Sigmoid colon (tissue), 7 donors: Measurements from ENCODE around the gene ZDHHC16. TPM values are rescaled to one million over a fixed set of nuclear protein-coding genes. Genes with fewer than 3 reads are reported as not detected.
"Not testable (repeated sequence)": the region's sequence is repeated elsewhere in the genome, so short reads cannot be mapped to it uniquely, and the experiment has no call there.

ENCODE experiments used
- DNase-seq: peaks from one replicate; pipeline ENCODE4 v3.0.0-alpha.2; 2019
- H3K27ac ChIP-seq, 4 donors: fragments of 200-600 bp; sonication (generic); one replicate each; pipeline ENCODE4 v1.5.1; 2016 to 2019; ENCODE audit warnings: mild to moderate bottlenecking in 1 of 4
- H3K27me3 ChIP-seq, 3 donors: fragments of 200-600 bp; sonication (generic); one replicate each; pipeline ENCODE4 v1.5.1; 2019; ENCODE audit warnings: mild to moderate bottlenecking in 1 of 3
- H3K36me3 ChIP-seq, 4 donors: fragments of 200-600 bp; sonication (generic); one replicate each; pipeline ENCODE4 v1.5.1; 2016 to 2019
- H3K4me1 ChIP-seq, 4 donors: fragments of 200-600 bp; sonication (generic); one replicate each; pipeline ENCODE4 v1.5.1; 2017 to 2019
- H3K4me3 ChIP-seq, 4 donors: fragments of 200-600 bp; sonication (generic); one replicate each; pipeline ENCODE4 v1.5.1; 2017 to 2019; ENCODE audit warnings: mild to moderate bottlenecking in 2 of 4, moderate library complexity in 1 of 4
- H3K9me3 ChIP-seq, 4 donors: fragments of 200-600 bp in 3 of 4; sonication (generic) in 3 of 4; one replicate each; pipeline versions ENCODE4 v1.5.1 to v1.6.1; 2013 to 2019
- EP300 ChIP-seq, 4 donors: sonication (generic); formaldehyde crosslinking; IDR thresholded peaks; one replicate each; pipeline ENCODE4 v1.6.1; 2017; ENCODE audit warnings: antibody characterized with exemption in 4 of 4
- POLR2A ChIP-seq, 2 donors: fragments of 450-650 bp; IDR thresholded peaks; one replicate each; pipeline ENCODE4 v1.6.1; 2016; ENCODE audit warnings: antibody characterized with exemption in 2 of 2, mild to moderate bottlenecking in 2 of 2, moderate library complexity in 2 of 2
- POLR2AphosphoS5 ChIP-seq, 4 donors: sonication (generic); formaldehyde crosslinking; IDR thresholded peaks; one replicate each; pipeline ENCODE4 v1.6.1; 2017; ENCODE audit warnings: antibody characterized with exemption in 4 of 4
- WGBS, 2 donors: extraction: QIAGEN DNeasy Blood & Tissue Kit; methylation state at CpG; one replicate each; pipeline ENCODE4 v1.1.7; 2013; 5-methylcytosine and 5-hydroxymethylcytosine counted together
- intact Hi-C: fragments of 100-400 bp; cut with DNase I; formaldehyde crosslinking; loops from one replicate; pipeline ENCODE4 v1.15.1; 2023
- polyA plus RNA-seq, 3 donors: library from polyadenylated mRNA; stranded (reverse); fragments of 200-250 nt; gene quantifications; one replicate each; pipeline ENCODE4 v1.2.3, GENCODE V29; 2013
- total RNA-seq, 4 donors: library from RNA; depleted of rRNA; stranded (reverse); fragments of >200 nt; gene quantifications; one replicate each; pipeline ENCODE4 v1.1.0, GENCODE V29; 2016
- TF ChIP-seq, protein P1 (sequence below), 4 experiments: fragments of 450-650 bp in 3 of 4; fragments of 200-600 bp in 1 of 4; IDR thresholded peaks; one replicate each; pipeline ENCODE4 v1.5.1; 2016 to 2019; ENCODE audit warnings: antibody characterized with exemption in 4 of 4, mild to moderate bottlenecking in 3 of 4, moderate library complexity in 2 of 4
- donor health status: healthy with polysubstance abuse.
- donor health status: Bipolar disorder and iron deficiency.
- donor health status: healthy.

Gene ZDHHC16
- total and polyA plus RNA-seq, 7 donors, result 15.7 to 36.3 (median 22.9) TPM

GRCh38 chr10:97407952-97408248 is 38.1 kb upstream of the ZDHHC16 start:
- H3K4me1 ChIP-seq, result peaks cover 0 to 9% (median 9%) of the 10 kb centered on the region in 4 donors
- TF ChIP-seq, protein P1, sequence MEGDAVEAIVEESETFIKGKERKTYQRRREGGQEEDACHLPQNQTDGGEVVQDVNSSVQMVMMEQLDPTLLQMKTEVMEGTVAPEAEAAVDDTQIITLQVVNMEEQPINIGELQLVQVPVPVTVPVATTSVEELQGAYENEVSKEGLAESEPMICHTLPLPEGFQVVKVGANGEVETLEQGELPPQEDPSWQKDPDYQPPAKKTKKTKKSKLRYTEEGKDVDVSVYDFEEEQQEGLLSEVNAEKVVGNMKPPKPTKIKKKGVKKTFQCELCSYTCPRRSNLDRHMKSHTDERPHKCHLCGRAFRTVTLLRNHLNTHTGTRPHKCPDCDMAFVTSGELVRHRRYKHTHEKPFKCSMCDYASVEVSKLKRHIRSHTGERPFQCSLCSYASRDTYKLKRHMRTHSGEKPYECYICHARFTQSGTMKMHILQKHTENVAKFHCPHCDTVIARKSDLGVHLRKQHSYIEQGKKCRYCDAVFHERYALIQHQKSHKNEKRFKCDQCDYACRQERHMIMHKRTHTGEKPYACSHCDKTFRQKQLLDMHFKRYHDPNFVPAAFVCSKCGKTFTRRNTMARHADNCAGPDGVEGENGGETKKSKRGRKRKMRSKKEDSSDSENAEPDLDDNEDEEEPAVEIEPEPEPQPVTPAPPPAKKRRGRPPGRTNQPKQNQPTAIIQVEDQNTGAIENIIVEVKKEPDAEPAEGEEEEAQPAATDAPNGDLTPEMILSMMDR (IDR thresholded peaks at IDR 0.05), result no peak
- no peak for TF ChIP-seq POLR2AphosphoS5 (IDR thresholded peaks at IDR 0.05)
- TF ChIP-seq EP300 (IDR thresholded peaks at IDR 0.05), result no peak
- TF ChIP-seq POLR2A (IDR thresholded peaks at IDR 0.05), result no peak
- no peak for DNase-seq
- H3K4me3 ChIP-seq, result no peak overlapping the region
- WGBS, 2 donors, result 87 to 91% methylated on average over 2 of the region's 2 CpGs
- intact Hi-C loops, result no loop called here
- H3K9me3 ChIP-seq, result no peaks in the 10 kb centered on the region
- H3K36me3 ChIP-seq, result no peaks in the 10 kb centered on the region
- no peak overlapping the region for H3K27ac ChIP-seq
- no peaks in the 10 kb centered on the region for H3K27me3 ChIP-seq

GRCh38 chr10:97408496-97408992 is 37.4 kb upstream of the ZDHHC16 start:
- H3K27me3 ChIP-seq, result no peaks in the 10 kb centered on the region
- H3K4me3 ChIP-seq, result no peak overlapping the region
- DNase-seq, result no peak
- H3K4me1 ChIP-seq, result peaks cover 0 to 9% (median 9%) of the 10 kb centered on the region in 4 donors
- no peaks in the 10 kb centered on the region for H3K9me3 ChIP-seq
- WGBS, 2 donors, result 23 to 71% methylated on average over 10 of the region's 10 CpGs
- intact Hi-C loops, result no loop called here
- TF ChIP-seq POLR2AphosphoS5 (IDR thresholded peaks at IDR 0.05) (no peak), POLR2A (IDR thresholded peaks at IDR 0.05) (no peak), EP300 (IDR thresholded peaks at IDR 0.05) (no peak)
- TF ChIP-seq, protein P1 (IDR thresholded peaks at IDR 0.05), result no peak
- no peak overlapping the region for H3K27ac ChIP-seq
- H3K36me3 ChIP-seq, result no peaks in the 10 kb centered on the region

- DNase-seq, result no peak
- TF ChIP-seq, protein P1 (IDR thresholded peaks at IDR 0.05), result no peak
- TF ChIP-seq POLR2A (IDR thresholded peaks at IDR 0.05) (no peak), POLR2AphosphoS5 (IDR thresholded peaks at IDR 0.05) (no peak), EP300 (IDR thresholded peaks at IDR 0.05) (no peak)
- H3K36me3 ChIP-seq, result no peaks in the 10 kb centered on the region
- no peak overlapping the region for H3K4me3 ChIP-seq
- intact Hi-C loops, result no loop called here
- H3K4me1 ChIP-seq, result peaks cover 0 to 9% (median 9%) of the 10 kb centered on the region in 4 donors
- no peak overlapping the region for H3K27ac ChIP-seq
- no peaks in the 10 kb centered on the region for H3K9me3 ChIP-seq
- H3K27me3 ChIP-seq, result no peaks in the 10 kb centered on the region
- WGBS, 2 donors, result 85 to 87% methylated on average over 4 of the region's 4 CpGs
Measured at GRCh38 chr10:97411406-97411805, 34.6 kb upstream of the ZDHHC16 start.

DNA sequence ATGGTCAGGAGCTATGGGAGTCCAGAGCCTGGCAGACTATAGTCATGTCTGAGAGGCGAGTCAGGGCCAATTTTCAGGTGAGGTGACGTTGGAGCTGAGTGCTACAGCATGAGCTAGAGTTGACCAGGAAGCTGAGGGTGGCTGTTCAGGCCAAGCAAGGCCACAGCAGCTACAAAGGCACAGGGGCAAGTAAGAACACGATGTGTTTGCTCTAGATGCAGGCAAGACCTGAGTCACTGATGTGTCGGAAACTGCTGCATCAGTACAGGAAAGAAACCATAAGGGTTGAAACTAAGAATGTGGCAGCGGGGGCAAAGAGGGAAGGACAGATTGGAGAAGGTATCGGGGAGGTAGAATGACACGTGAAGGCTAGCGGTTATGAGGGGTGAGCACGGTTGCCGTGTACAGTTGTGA is 33.1 kb upstream of the ZDHHC16 start:
- Histone ChIP-seq H3K27ac (no peak overlapping the region), H3K9me3 (no peaks in the 10 kb centered on the region), H3K27me3 (no peaks in the 10 kb centered on the region), H3K4me3 (no peak overlapping the region), H3K4me1 (peaks cover 0 to under 1% (median 0%) of the 10 kb centered on the region in 4 donors), H3K36me3 (no peaks in the 10 kb centered on the region)
- WGBS, 2 donors, result 80 to 82% methylated on average over 10 of the region's 10 CpGs
- no peak for DNase-seq
- intact Hi-C loops, result no loop called here
- TF ChIP-seq EP300 (IDR thresholded peaks at IDR 0.05) (no peak), POLR2A (IDR thresholded peaks at IDR 0.05) (no peak), POLR2AphosphoS5 (IDR thresholded peaks at IDR 0.05) (no peak)
- TF ChIP-seq, protein P1 (IDR thresholded peaks at IDR 0.05), result no peak

- intact Hi-C loops, result no loop called here
- Histone ChIP-seq H3K27ac (no peak overlapping the region), H3K36me3 (no peaks in the 10 kb centered on the region), H3K9me3 (no peaks in the 10 kb centered on the region), H3K4me1 (peaks cover 0 to 13% (median 7%) of the 10 kb centered on the region in 4 donors), H3K27me3 (no peaks in the 10 kb centered on the region), H3K4me3 (no peak overlapping the region)
- no peak for DNase-seq
- WGBS, 2 donors, result 55 to 85% methylated on average over 6 of the region's 6 CpGs
- no peak for TF ChIP-seq EP300 (IDR thresholded peaks at IDR 0.05)
- TF ChIP-seq, protein P1 (IDR thresholded peaks at IDR 0.05), result no peak
- no peak for TF ChIP-seq POLR2AphosphoS5 (IDR thresholded peaks at IDR 0.05)
Measured at GRCh38 chr10:97416565-97416964, 29.4 kb upstream of the ZDHHC16 start.

- H3K27ac ChIP-seq, H3K4me3 ChIP-seq, H3K36me3 ChIP-seq, H3K27me3 ChIP-seq, DNase-seq, H3K9me3 ChIP-seq, intact Hi-C loops: not testable (repeated sequence)
- H3K4me1 ChIP-seq, result peaks cover 0 to 34% (median 29%) of the 10 kb centered on the region in 4 donors
- WGBS, 2 donors, result 86 to 87% methylated on average over 8 of the region's 8 CpGs
Measured at GRCh38 chr10:97423757-97424098, 22.2 kb upstream of the ZDHHC16 start.
